SJSA1 (cell line): Measurements from ENCODE around the gene PLCB1. TPM values are rescaled to one million over a fixed set of nuclear protein-coding genes. Genes with fewer than 3 reads are reported as not detected.

Source experiments
- DNase-seq, 2 experiments: peaks; one replicate each; pipeline ENCODE4 v3.0.0-alpha.2; 2015 to 2020; ENCODE audit warnings: low spot score in 2 of 2, low read depth in 1 of 2
- H3K27ac ChIP-seq: fragments of 250-450 bp; sonication (Bioruptor Pico); 2 replicates; pipeline ENCODE4 v1.5.1; 2020; ENCODE audit warnings: mild to moderate bottlenecking, moderate library complexity
- H3K27me3 ChIP-seq: fragments of 250-450 bp; sonication (Bioruptor Pico); replicated peaks from 2 replicates; pipeline ENCODE4 v1.5.1; 2020; ENCODE audit warnings: mild to moderate bottlenecking, moderate library complexity
- H3K36me3 ChIP-seq: fragments of 250-450 bp; sonication (Bioruptor Pico); 2 replicates; pipeline ENCODE4 v1.5.1; 2020; ENCODE audit warnings: mild to moderate bottlenecking
- H3K4me1 ChIP-seq: fragments of 250-450 bp; sonication (Bioruptor Pico); replicated peaks from 2 replicates; pipeline ENCODE4 v1.6.1; 2021; ENCODE audit warnings: mild to moderate bottlenecking
- H3K4me3 ChIP-seq: fragments of 250-450 bp; sonication (Bioruptor Pico); 2 replicates; pipeline ENCODE4 v1.5.1; 2020; ENCODE audit warnings: mild to moderate bottlenecking
- H3K9me3 ChIP-seq: fragments of 250-450 bp; sonication (Bioruptor Pico); replicated peaks from 2 replicates; pipeline ENCODE4 v1.5.1; 2020; ENCODE audit warnings: mild to moderate bottlenecking
- total RNA-seq: library from RNA; depleted of rRNA; stranded (reverse); fragments of >200 nt; shearing (Covaris generic); gene quantifications from 2 replicates; pipeline ENCODE4 v1.2.3, GENCODE V29; 2014

The PLCB1 gene
- total RNA-seq, 1 experiment from 2014 or later: 10.0 TPM

DNA sequence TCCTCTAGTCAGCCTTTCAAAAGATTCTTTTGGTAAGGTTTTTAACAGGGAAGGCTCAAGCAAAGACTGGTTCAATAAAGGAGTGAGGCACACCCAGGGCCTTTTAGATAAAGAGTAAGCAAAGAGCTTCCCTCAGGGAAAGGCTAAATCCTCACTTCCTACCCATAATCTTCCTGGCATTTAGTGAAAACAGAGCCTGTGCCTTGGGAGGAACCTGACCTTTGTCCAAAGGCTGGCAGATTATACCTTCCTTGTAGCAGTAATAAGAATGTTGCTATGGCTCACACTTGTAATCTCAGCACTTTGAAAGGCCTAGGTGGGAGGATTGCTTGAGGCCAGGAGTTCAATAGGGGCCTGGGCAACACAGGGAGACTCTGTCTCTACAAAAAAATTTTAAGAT lies 656.8 kb downstream of the PLCB1 start:
- no peak overlapping the region for H3K4me3 ChIP-seq

DNA sequence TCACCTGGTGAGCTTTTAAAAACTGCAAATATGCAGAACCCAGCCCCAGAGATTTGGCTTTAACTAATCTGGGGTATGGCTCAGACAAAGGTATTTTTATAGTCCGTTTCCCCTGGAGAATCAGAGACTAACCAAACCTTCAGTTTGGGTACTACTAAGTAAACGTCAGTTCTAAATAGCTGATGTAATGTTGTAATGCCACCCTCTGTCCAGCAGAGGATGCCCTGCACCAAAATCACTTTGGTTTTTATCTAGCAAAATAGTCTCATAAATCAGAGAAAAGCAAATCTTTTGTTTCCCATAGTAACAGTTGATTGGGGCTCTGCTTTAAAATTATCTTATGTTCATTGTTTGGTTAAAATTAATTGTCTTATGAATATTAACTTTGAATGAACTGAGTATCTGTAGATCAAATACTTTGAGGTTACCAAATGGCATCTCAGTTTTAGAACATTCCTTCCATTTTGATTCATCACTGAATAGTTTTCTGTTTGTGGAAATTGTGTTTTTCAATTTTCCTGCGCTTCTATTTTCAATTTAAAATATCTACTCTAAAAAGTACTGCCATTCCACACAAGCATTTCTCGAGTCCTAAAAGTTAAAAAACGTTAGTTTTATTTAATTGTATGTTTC lies 658.5 kb downstream of the PLCB1 start:
- Histone ChIP-seq H3K4me1 (no peaks in the 10 kb centered on the region), H3K36me3 (no peaks in the 10 kb centered on the region), H3K4me3 (no peak overlapping the region), H3K27me3 (0 out of 2 replicates have a peak, but pooled peaks cover 2% of the 10 kb centered on the region), H3K9me3 (no peaks in the 10 kb centered on the region), H3K27ac (no peak overlapping the region)
- DNase-seq: peak in 1 of 2 experiments; percentile 32

More for the DNA sequence above, 656.8 kb downstream of the PLCB1 start:
- H3K4me1 ChIP-seq: no peaks in the 10 kb centered on the region
- H3K9me3 ChIP-seq: no peaks in the 10 kb centered on the region
- no peak overlapping the region for H3K27ac ChIP-seq
- H3K27me3 ChIP-seq: no peaks in the 10 kb centered on the region
- no peaks in the 10 kb centered on the region for H3K36me3 ChIP-seq
- DNase-seq: no peak

DNA sequence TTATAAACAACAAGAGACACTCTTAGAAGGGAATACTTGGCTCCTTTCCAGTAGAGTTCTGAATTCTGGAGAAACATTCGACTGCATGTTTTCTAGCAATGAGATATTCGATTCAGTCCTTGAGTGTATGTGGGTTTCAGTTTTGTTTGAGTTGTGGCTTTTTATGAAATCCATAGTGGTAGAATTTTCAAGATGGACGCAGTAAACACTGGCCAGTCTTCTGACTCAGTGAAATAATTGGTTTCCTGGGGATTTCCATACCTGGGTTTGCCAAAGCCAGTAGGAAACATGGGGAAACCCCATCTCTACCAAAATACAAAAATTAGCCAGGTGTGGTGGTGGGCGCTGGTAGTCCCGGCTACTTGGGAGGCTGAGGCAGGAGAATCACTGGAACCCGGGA lies 663.3 kb downstream of the PLCB1 start:
- no peaks in the 10 kb centered on the region for H3K9me3 ChIP-seq
- no peaks in the 10 kb centered on the region for H3K4me1 ChIP-seq
- H3K27me3 ChIP-seq: peaks cover 2% of the 10 kb centered on the region; the same call in 1 of the 2 replicates
- DNase-seq: no peak
- no peak overlapping the region for H3K4me3 ChIP-seq
- H3K27ac ChIP-seq: no peak overlapping the region
- H3K36me3 ChIP-seq: no peaks in the 10 kb centered on the region

DNA sequence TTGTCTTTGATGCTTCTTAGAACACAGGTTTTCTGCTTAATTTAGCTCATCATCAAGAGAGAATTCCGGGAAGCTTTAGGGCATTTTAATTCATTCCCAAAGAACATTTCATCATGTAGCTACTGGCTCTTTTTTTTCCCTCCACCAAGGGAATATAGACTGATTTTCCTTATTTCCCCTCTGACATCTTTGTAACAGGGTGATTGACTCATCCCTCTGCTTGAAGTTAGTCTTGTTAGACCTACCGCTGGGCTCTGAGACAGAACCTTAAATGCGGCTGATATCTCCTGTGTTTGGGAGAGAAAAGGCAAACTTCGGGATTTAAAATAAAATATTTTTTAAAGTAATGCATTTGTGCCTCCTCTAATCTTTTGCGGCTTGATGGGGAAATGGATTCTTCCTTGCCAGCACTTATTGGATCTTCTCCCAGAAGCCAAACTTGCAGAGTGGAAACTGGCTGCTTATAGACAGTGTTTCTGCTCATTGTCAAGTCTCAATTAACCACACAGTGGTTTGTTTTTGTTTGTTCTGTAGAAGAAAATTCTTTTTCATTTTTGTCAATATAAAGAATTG lies 664.1 kb downstream of the PLCB1 start:
- Histone ChIP-seq H3K27ac (no peak overlapping the region), H3K4me1 (no peaks in the 10 kb centered on the region), H3K27me3 (peaks cover 2% of the 10 kb centered on the region; the same call in 1 of the 2 replicates), H3K36me3 (no peaks in the 10 kb centered on the region), H3K4me3 (no peak overlapping the region), H3K9me3 (no peaks in the 10 kb centered on the region)
- no peak for DNase-seq

DNA sequence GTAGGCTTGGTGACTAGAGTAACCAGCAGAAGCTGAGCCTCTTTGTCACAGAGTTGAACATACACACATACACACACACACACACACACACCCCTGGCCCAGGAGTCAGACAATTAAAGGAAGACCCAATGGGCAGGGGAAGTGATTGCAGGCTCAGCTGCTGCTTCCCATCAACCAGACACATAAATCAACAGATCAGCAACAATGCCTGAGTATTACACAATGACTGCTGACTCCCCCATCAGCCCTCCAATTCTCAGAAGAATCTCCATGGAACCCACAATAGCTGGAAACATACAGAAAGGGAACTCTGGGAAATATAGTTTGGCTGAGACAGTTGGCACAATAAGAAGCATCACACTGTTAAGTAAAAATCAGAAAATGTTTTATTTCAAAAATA lies 666.4 kb downstream of the PLCB1 start:
- H3K9me3 ChIP-seq: no peaks in the 10 kb centered on the region
- no peak for DNase-seq
- no peaks in the 10 kb centered on the region for H3K36me3 ChIP-seq
- H3K27me3 ChIP-seq: peaks cover 2% of the 10 kb centered on the region; the same call in 1 of the 2 replicates
- no peak overlapping the region for H3K27ac ChIP-seq
- H3K4me3 ChIP-seq: no peak overlapping the region
- H3K4me1 ChIP-seq: no peaks in the 10 kb centered on the region

DNA sequence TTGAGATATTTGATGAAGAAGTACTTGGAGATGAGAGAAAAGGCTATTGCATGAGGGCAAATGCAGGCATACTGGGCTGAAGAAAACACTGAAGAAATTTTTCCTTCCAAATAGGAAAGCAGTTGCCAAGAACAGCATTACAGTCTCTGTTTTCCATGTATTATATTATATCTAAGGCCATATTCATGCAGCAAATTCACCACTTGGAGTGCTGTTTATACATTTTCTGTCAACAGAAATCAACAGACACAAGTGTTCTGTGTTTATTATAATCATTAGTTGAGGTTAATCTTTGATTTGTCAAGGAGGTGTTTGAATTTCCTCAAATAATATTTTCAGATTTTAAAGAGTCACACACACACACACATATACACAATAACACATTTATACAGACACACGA lies 668.0 kb downstream of the PLCB1 start:
- H3K9me3 ChIP-seq: no peaks in the 10 kb centered on the region
- H3K27me3 ChIP-seq: peaks cover 2% of the 10 kb centered on the region; the same call in 1 of the 2 replicates
- H3K27ac ChIP-seq: no peak overlapping the region
- no peaks in the 10 kb centered on the region for H3K36me3 ChIP-seq
- DNase-seq: no peak
- H3K4me1 ChIP-seq: no peaks in the 10 kb centered on the region
- H3K4me3 ChIP-seq: no peak overlapping the region

DNA sequence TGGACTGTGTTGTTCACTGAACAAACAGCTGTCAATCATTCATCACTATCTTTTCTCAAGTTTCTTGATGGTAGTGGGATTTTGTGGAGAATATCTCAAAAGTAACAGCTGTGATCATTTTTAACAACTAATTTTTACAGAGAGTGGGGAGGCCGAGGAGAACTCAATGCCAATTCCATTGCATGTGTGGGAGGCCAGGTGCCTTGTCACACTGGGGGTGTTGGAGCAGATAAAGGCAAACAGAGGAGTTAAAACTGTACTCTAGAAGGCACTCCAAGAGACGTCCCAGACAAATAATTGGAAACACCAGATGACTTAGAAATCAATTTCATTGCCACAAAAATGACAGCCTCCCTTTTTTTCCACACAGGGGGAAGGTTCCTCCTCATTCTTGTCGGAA lies 669.6 kb downstream of the PLCB1 start:
- DNase-seq: no peak
- Histone ChIP-seq H3K27ac (no peak overlapping the region), H3K36me3 (no peaks in the 10 kb centered on the region), H3K27me3 (no peaks in the 10 kb centered on the region; the same call in 1 of the 2 replicates), H3K4me1 (no peaks in the 10 kb centered on the region), H3K4me3 (no peak overlapping the region), H3K9me3 (no peaks in the 10 kb centered on the region)

DNA sequence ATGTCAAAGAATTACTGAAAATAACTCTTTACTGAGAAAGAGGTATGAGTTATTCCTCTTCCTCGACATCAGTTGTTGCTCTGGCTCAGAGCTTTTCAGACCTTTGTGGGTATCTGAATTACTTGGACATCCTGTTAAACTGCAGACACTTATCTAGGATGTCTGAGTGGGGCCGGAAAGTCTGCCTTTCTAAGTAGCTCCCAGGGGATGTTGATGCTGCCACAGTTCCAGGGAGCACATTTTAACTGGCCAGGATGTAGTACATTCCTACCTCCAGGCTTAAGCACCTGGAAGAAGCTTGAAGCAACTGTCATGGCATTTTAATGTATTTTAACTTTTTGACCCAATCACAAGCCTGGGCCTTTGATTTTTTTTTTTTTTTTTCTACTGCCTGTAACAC lies 671.0 kb downstream of the PLCB1 start:
- no peak for DNase-seq
- Histone ChIP-seq H3K9me3 (no peaks in the 10 kb centered on the region), H3K36me3 (no peaks in the 10 kb centered on the region), H3K4me3 (no peak overlapping the region), H3K27ac (no peak overlapping the region), H3K4me1 (no peaks in the 10 kb centered on the region), H3K27me3 (0 out of 2 replicates have a peak, but pooled peaks cover 4% of the 10 kb centered on the region)

DNA sequence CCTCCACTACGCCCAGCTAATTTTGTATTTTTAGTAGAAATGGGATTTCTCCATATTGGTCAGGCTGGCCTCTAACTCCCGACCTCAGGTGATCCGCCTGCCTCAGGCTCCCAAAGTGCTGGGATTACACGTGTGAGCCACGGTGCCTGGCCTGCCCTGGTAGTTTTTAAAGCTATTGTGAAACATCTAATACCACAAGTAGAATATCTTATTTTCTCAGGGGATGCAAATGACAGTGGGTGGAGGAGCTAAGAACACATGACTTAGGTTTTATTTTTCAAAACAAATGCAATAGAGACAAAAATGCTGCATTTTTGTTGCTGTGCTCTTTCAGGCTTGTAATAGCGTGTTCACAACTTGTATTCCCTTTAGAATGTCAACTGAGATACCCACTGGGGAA lies 671.9 kb downstream of the PLCB1 start:
- H3K4me1 ChIP-seq: no peaks in the 10 kb centered on the region
- 0 out of 2 replicates have a peak, but pooled peaks cover 4% of the 10 kb centered on the region for H3K27me3 ChIP-seq
- no peak for DNase-seq
- no peaks in the 10 kb centered on the region for H3K9me3 ChIP-seq
- H3K36me3 ChIP-seq: no peaks in the 10 kb centered on the region
- H3K27ac ChIP-seq: no peak overlapping the region
- H3K4me3 ChIP-seq: no peak overlapping the region

DNA sequence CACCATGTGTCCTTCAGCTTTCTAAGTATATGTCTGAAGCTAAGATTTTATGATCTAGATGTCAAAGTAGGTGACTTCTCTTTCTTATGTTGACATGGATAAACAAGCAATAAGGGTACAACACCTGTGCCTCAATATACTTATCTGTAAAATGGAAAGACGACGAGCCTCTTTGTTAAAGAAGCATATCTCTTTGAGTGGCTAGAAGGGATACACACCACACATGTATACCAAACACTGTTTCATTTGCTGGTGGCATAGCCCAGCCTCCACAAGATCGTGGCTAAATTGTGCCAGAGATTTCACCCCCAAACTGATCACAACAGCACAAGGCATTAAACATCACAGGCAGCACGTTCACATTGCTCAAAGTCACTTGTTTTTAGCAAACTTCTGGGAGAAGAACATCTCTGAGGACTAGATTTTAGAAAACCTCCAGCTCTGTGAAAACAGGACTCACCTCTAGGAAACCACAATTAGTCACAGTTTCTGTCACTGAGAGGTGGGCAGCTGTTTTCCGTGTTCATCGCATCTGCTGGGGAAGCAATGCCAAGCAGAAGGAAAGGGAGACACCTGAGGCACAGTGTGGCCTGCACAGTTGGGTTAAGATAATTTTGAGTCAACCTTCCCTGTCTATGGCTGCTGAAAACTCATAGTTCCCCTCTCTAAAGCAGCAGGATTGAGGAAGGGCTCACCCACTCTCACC lies 673.8 kb downstream of the PLCB1 start:
- H3K4me3 ChIP-seq: no peak overlapping the region
- no peak for DNase-seq
- H3K4me1 ChIP-seq: no peaks in the 10 kb centered on the region
- H3K36me3 ChIP-seq: no peaks in the 10 kb centered on the region
- no peak overlapping the region for H3K27ac ChIP-seq
- no peaks in the 10 kb centered on the region for H3K9me3 ChIP-seq
- H3K27me3 ChIP-seq: 0 out of 2 replicates have a peak, but pooled peaks cover 4% of the 10 kb centered on the region

DNA sequence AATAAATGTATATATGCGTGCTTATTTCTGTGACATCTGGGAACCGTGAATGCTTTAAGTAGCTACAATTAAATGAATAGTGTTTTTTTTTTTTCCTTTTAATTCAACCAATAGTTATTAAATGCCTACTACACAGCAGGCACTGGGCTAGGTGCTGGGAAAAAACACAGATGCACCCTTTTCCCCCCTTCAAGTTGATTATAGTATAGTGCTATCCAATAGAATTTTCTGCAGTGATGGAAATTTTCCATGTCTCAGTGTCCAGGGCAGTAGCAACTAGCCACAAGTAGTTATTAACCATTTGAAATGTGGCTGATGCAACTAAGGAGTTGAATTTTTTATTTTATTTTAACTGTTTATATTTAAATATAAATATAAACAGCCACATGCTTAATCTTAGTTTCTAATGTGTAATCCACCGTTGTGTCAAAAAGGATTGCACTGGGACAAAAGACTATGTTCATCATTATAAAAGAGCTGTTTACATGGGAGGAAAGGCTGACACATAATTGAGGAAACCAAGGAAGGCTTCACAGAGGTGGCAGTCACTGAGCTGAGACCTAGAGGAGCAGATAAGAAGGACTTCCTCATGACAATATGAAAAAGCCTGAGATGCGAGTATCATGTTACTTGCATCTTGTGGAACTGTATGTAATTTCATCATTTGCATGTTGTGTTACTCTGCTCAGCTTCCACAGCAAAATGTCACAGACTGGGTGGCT lies 675.6 kb downstream of the PLCB1 start:
- Histone ChIP-seq H3K27ac (no peak overlapping the region), H3K4me1 (no peaks in the 10 kb centered on the region), H3K36me3 (no peaks in the 10 kb centered on the region), H3K9me3 (no peaks in the 10 kb centered on the region), H3K27me3 (0 out of 2 replicates have a peak, but pooled peaks cover 7% of the 10 kb centered on the region), H3K4me3 (no peak overlapping the region)
- DNase-seq: no peak

DNA sequence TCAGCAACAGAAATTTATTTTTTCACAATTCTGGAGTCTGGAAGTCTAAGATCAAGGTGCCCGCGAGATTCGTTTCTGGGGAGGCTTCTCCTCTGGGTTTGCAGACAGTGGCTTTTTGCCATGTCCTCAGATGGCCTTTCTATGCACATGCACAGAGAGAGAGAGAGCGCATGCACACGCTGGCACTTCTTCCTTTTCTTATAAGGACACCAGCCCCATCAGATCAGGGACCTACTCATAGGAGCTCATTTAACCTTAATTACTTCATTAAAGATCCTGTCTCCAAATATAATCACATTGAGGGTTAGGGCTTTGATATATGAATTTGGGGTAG lies 676.1 kb downstream of the PLCB1 start:
- Histone ChIP-seq H3K36me3 (no peaks in the 10 kb centered on the region), H3K4me1 (no peaks in the 10 kb centered on the region), H3K27ac (no peak overlapping the region), H3K4me3 (no peak overlapping the region), H3K27me3 (0 out of 2 replicates have a peak, but pooled peaks cover 7% of the 10 kb centered on the region), H3K9me3 (no peaks in the 10 kb centered on the region)
- no peak for DNase-seq

DNA sequence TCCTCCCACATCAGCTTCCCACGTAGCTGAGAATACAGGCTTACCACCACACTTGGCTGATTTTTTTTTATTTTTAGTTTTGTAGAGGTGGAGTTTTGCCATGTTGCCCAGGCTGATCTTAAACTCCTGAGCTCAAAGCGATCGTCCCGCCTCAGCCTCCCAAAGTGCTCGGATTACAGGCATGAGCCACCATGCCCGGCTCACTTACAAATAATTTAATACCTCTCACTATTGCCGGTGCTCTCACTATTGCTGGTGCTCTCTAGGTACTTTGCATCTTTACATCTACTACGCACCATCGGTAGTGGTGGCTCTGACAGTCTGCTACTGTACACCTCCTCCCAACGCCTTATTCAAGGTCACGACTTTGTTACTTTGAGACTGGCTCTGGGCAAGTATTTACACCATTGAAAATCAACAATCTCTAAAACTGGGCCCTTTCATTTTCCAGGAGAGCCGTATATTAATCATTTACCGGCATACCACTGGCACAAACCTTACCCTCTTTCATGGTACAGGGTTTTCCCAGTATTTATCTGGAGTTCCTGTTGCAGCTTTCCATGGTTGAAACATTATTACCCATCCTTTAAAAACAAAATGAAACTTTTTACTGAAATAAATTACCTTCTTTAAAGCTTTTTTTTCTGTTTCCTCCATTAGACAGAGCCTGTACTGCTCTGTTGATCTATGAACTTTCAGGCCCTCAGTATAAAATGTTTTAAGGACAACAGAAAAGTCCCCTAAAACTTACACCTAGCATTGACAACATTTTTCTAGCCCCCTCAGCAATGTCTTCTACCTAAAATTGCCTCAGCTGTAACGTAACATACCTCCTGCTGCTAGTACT lies 677.3 kb downstream of the PLCB1 start:
- Histone ChIP-seq H3K36me3 (no peaks in the 10 kb centered on the region), H3K27me3 (0 out of 2 replicates have a peak, but pooled peaks cover 7% of the 10 kb centered on the region), H3K9me3 (no peaks in the 10 kb centered on the region), H3K4me3 (no peak overlapping the region), H3K27ac (no peak overlapping the region), H3K4me1 (no peaks in the 10 kb centered on the region)
- no peak for DNase-seq
